DOHH2 (cell line): ENCODE results near the gene DAZAP2.
"Not testable (repeated sequence)": the region's sequence is repeated elsewhere in the genome, so short reads cannot be mapped to it uniquely, and the experiment has no call there.

ENCODE experiments used
- H3F3A ChIP-seq: fragments of 200-600 bp; sonication (generic), shearing (Covaris generic); 2 replicates; pipeline ENCODE4 v1.6.0; 2016; ENCODE audit warnings: antibody characterized with exemption, mild to moderate bottlenecking; ENCODE audit not compliant: control insufficient read depth, insufficient read depth
- H3K27ac ChIP-seq: fragments of 200-600 bp; sonication (generic); 2 replicates; pipeline ENCODE4 v1.5.1; 2014; ENCODE audit warnings: low read depth, mild to moderate bottlenecking, low read length, moderate library complexity
- H3K27me3 ChIP-seq: fragments of 200-600 bp; sonication (generic); 2 replicates; pipeline ENCODE4 v1.6.1; 2014; ENCODE audit warnings: mild to moderate bottlenecking, low read length, mixed read lengths; ENCODE audit not compliant: control insufficient read depth
- H3K36me3 ChIP-seq: fragments of 200-600 bp; sonication (generic); 2 replicates; pipeline ENCODE4 v1.6.1; 2014; ENCODE audit warnings: mild to moderate bottlenecking, low read length, moderate library complexity, mixed read lengths; ENCODE audit not compliant: control insufficient read depth
- H3K4me1 ChIP-seq: fragments of 200-600 bp; sonication (generic); 2 replicates; pipeline ENCODE4 v1.6.1; 2014; ENCODE audit warnings: mild to moderate bottlenecking, low read length, mixed read lengths; ENCODE audit not compliant: control insufficient read depth
- H3K4me2 ChIP-seq: fragments of 200-600 bp; sonication (generic); 2 replicates; pipeline ENCODE4 v1.6.0; 2014; ENCODE audit warnings: mild to moderate bottlenecking, low read length, moderate library complexity
- H3K4me3 ChIP-seq: fragments of 200-600 bp; sonication (generic); 2 replicates; pipeline ENCODE4 v1.5.1; 2014; ENCODE audit warnings: mild to moderate bottlenecking, low read length, mixed read lengths
- H3K79me2 ChIP-seq: fragments of 200-600 bp; sonication (generic); 2 replicates; pipeline ENCODE4 v1.6.1; 2014; ENCODE audit warnings: mild to moderate bottlenecking, low read length, mixed read lengths; ENCODE audit not compliant: control insufficient read depth
- H3K9me2 ChIP-seq: fragments of 200-600 bp; sonication (generic); replicated peaks from 2 replicates; pipeline ENCODE4 v1.6.1; 2014; ENCODE audit warnings: mild to moderate bottlenecking, low read length, mixed read lengths; ENCODE audit not compliant: control insufficient read depth
- H3K9me3 ChIP-seq: fragments of 200-600 bp; sonication (generic); 2 replicates; pipeline ENCODE4 v1.6.1; 2014; ENCODE audit warnings: antibody characterized with exemption, low read length, mixed read lengths; ENCODE audit not compliant: control insufficient read depth, insufficient read depth
- H4K20me1 ChIP-seq: fragments of 200-600 bp; sonication (generic); 2 replicates; pipeline ENCODE4 v1.6.0; 2014; ENCODE audit warnings: low read depth, mild to moderate bottlenecking, antibody characterized with exemption, low read length, moderate library complexity; ENCODE audit not compliant: control insufficient read depth, insufficient read depth
- CTCF ChIP-seq: fragments of 200-600 bp; sonication (generic); IDR thresholded peaks from one replicate; pipeline ENCODE4 v1.5.1; 2014; ENCODE audit warnings: antibody characterized with exemption, mild to moderate bottlenecking, low read depth, low read length; ENCODE audit not compliant: poor library complexity, severe bottlenecking
- EZH2phosphoT487 ChIP-seq: fragments of 200-600 bp; sonication (generic); IDR thresholded peaks from 2 replicates; pipeline ENCODE4 v1.6.1; 2017; ENCODE audit warnings: borderline replicate concordance, mild to moderate bottlenecking, antibody characterized with exemption, low read length, moderate library complexity, mixed read lengths

DAZAP2 gene

GRCh38 chr12:51247523-51248206 is 9.0 kb downstream of the DAZAP2 start:
- no peak overlapping the region for H3K4me2 ChIP-seq
- no peak overlapping the region for H3K27ac ChIP-seq

GRCh38 chr12:51253276-51253675 is 14.7 kb downstream of the DAZAP2 start:
- no peaks in the 10 kb centered on the region for H3K79me2 ChIP-seq
- no peaks in the 10 kb centered on the region for H3K9me2 ChIP-seq
- H3K4me1 ChIP-seq = no peaks in the 10 kb centered on the region
- no peak overlapping the region for H3K4me3 ChIP-seq
- no peak for TF ChIP-seq EZH2phosphoT487
- no peak for TF ChIP-seq CTCF
- no peak overlapping the region for H3K27ac ChIP-seq
- no peaks in the 10 kb centered on the region for H4K20me1 ChIP-seq
- no peaks in the 10 kb centered on the region for H3K27me3 ChIP-seq
- no peaks in the 10 kb centered on the region for H3K9me3 ChIP-seq
- no peak overlapping the region for H3K4me2 ChIP-seq
- no peaks in the 10 kb centered on the region for H3K36me3 ChIP-seq
- H3F3A ChIP-seq = no peaks in the 10 kb centered on the region

More at GRCh38 chr12:51247523-51248206, 9.0 kb downstream of the DAZAP2 start:
- no peaks in the 10 kb centered on the region for H4K20me1 ChIP-seq
- no peak overlapping the region for H3K4me3 ChIP-seq
- no peak for TF ChIP-seq EZH2phosphoT487
- TF ChIP-seq CTCF = no peak
- H3K9me2 ChIP-seq = no peaks in the 10 kb centered on the region
- peaks cover 21% of the 10 kb centered on the region for H3K4me1 ChIP-seq
- H3K79me2 ChIP-seq = no peaks in the 10 kb centered on the region
- H3K9me3 ChIP-seq = no peaks in the 10 kb centered on the region
- peaks cover 9% of the 10 kb centered on the region for H3F3A ChIP-seq
- H3K36me3 ChIP-seq = peaks cover 21% of the 10 kb centered on the region
- no peaks in the 10 kb centered on the region for H3K27me3 ChIP-seq

- H3K9me2 ChIP-seq = no peaks in the 10 kb centered on the region
- H3F3A ChIP-seq = no peaks in the 10 kb centered on the region
- no peak overlapping the region for H3K4me3 ChIP-seq
- no peak for TF ChIP-seq EZH2phosphoT487
- no peak for TF ChIP-seq CTCF
- H3K4me2 ChIP-seq = no peak overlapping the region
- H3K79me2 ChIP-seq = no peaks in the 10 kb centered on the region
- no peaks in the 10 kb centered on the region for H3K9me3 ChIP-seq
- no peaks in the 10 kb centered on the region for H3K36me3 ChIP-seq
- no peaks in the 10 kb centered on the region for H3K4me1 ChIP-seq
- H3K27me3 ChIP-seq = no peaks in the 10 kb centered on the region
- no peaks in the 10 kb centered on the region for H4K20me1 ChIP-seq
- H3K27ac ChIP-seq = no peak overlapping the region
These were observed 15.9 kb downstream of the DAZAP2 start for GRCh38 chr12:51254536-51254935.

- not testable (repeated sequence) for H3K9me2 ChIP-seq, H3F3A ChIP-seq, H3K4me3 ChIP-seq, H3K27me3 ChIP-seq, H3K4me1 ChIP-seq, H3K9me3 ChIP-seq, H4K20me1 ChIP-seq, H3K79me2 ChIP-seq, H3K27ac ChIP-seq, H3K4me2 ChIP-seq, H3K36me3 ChIP-seq
These were observed 21.0 kb downstream of the DAZAP2 start for GRCh38 chr12:51259600-51259999.
